SU-DHL-6 (cell line): ENCODE results near the gene MRFAP1.

ENCODE experiments used
- CTCF ChIP-seq: fragments of 200-600 bp; sonication (generic); IDR thresholded peaks from one replicate; pipeline ENCODE4 v1.5.1; 2017; ENCODE audit warnings: antibody characterized with exemption, mild to moderate bottlenecking, low read length, moderate library complexity; ENCODE audit not compliant: insufficient read depth, poor library complexity, severe bottlenecking
- EZH2phosphoT487 ChIP-seq: fragments of 200-600 bp; sonication (generic), shearing (Covaris generic); conservative IDR thresholded peaks from 2 replicates; pipeline ENCODE4 v1.6.1; 2018; ENCODE audit warnings: mild to moderate bottlenecking, antibody characterized with exemption, low read length, moderate library complexity, mixed read lengths

- no peak for TF ChIP-seq CTCF
- no peak for TF ChIP-seq EZH2phosphoT487
Measured at GRCh38 chr4:6614701-6615230, 25.7 kb upstream of the MRFAP1 start.
